ENCODE measurements around the gene MOV10.

The MOV10 gene

GRCh38 chr1:112708002-112708448, 33.6 kb downstream of the MOV10 start:
- no peak for DNase-seq (ENCODE audit: low read depth)
- TF ChIP-seq, protein P1, sequence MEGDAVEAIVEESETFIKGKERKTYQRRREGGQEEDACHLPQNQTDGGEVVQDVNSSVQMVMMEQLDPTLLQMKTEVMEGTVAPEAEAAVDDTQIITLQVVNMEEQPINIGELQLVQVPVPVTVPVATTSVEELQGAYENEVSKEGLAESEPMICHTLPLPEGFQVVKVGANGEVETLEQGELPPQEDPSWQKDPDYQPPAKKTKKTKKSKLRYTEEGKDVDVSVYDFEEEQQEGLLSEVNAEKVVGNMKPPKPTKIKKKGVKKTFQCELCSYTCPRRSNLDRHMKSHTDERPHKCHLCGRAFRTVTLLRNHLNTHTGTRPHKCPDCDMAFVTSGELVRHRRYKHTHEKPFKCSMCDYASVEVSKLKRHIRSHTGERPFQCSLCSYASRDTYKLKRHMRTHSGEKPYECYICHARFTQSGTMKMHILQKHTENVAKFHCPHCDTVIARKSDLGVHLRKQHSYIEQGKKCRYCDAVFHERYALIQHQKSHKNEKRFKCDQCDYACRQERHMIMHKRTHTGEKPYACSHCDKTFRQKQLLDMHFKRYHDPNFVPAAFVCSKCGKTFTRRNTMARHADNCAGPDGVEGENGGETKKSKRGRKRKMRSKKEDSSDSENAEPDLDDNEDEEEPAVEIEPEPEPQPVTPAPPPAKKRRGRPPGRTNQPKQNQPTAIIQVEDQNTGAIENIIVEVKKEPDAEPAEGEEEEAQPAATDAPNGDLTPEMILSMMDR (IDR thresholded peaks at IDR 0.05; ENCODE audit: insufficient read depth, low read depth, low read length, missing control alignments), result no peak
- peak overlapping the region; percentile 78 for H3K4me3 ChIP-seq (ENCODE audit: low read length)

DNA sequence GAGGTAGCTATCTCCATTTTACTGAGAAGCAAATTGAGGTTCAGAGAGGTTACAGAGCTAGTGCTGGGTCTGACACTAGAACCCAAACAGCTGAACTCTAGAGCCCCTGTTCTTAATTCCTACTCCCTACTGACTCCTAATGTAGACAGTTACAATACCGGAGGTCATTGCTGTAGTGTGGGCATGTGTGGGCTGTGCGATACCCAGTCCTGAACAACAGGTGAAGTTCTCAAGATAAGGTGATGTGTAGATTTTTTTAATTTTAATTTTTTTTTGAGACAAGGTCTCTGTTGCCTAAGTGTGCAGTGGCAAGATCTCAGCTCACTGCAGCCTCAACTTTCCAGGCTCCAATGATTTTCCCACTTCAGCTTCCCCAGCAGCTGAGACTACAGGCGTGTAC, 34.0 kb downstream of the MOV10 start:
- no peak for DNase-seq (ENCODE audit: low read depth)
- TF ChIP-seq, protein P1 (IDR thresholded peaks at IDR 0.05; ENCODE audit: insufficient read depth, low read depth, low read length, missing control alignments), result no peak
- H3K4me3 ChIP-seq (ENCODE audit: low read length), result no peak overlapping the region

GRCh38 chr1:112710159-112710558, 35.7 kb downstream of the MOV10 start:
- no peak for DNase-seq (ENCODE audit: low read depth)
- H3K4me3 ChIP-seq (ENCODE audit: low read length), result no peak overlapping the region
- TF ChIP-seq, protein P1 (IDR thresholded peaks at IDR 0.05; ENCODE audit: insufficient read depth, low read depth, low read length, missing control alignments), result no peak

- H3K4me3 ChIP-seq (ENCODE audit: low read length), result no peak overlapping the region
- TF ChIP-seq, protein P1 (IDR thresholded peaks at IDR 0.05; ENCODE audit: insufficient read depth, low read depth, low read length, missing control alignments), result no peak
- DNase-seq (ENCODE audit: low read depth), result no peak
These were observed 36.1 kb downstream of the MOV10 start for GRCh38 chr1:112710586-112710985.

DNA sequence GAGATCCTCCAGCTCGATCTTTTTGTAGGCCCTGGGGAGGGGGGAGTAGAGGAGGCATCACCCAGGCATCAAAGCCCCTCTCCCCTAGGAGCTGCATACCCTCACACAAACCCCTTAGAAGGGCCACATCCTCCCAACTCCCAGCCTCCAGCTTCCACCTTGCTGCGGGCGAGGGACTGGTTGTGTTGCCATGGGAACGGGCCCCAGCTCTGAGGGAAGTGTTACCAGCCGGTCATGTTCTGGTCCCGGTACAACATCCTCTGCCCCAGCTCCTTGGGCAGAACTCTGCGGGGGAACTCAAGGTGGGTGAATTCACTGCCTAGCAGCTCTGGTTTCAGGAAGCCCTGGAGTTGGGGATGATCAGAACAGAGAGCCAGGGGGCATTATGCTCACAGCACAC, 36.6 kb downstream of the MOV10 start:
- TF ChIP-seq, protein P1 (IDR thresholded peaks at IDR 0.05; ENCODE audit: insufficient read depth, low read depth, low read length, missing control alignments), result no peak
- DNase-seq (ENCODE audit: low read depth), result no peak
- H3K4me3 ChIP-seq (ENCODE audit: low read length), result no peak overlapping the region

DNA sequence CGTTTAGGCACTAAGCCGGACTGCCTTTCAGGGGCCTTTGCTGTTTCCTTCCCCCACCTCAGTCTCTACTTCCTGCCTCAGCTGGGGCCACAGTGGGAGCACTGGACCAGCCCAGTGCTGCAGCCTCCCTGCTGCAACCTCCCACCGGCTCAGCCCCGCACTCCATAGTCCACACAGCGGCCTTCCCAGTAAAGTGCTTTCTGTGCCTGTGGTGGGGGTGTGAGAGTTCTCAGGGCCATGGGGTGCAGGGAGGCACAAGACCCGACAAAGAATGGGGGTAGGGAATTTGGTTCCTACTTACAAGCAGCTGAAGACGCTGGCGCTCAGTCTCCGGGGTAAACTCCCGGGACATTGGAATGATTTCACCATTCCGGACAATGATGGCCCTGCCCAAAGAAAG, 37.2 kb downstream of the MOV10 start:
- H3K4me3 ChIP-seq (ENCODE audit: low read length), result no peak overlapping the region
- DNase-seq (ENCODE audit: low read depth), result no peak
- TF ChIP-seq, protein P1 (IDR thresholded peaks at IDR 0.05; ENCODE audit: insufficient read depth, low read depth, low read length, missing control alignments), result no peak

DNA sequence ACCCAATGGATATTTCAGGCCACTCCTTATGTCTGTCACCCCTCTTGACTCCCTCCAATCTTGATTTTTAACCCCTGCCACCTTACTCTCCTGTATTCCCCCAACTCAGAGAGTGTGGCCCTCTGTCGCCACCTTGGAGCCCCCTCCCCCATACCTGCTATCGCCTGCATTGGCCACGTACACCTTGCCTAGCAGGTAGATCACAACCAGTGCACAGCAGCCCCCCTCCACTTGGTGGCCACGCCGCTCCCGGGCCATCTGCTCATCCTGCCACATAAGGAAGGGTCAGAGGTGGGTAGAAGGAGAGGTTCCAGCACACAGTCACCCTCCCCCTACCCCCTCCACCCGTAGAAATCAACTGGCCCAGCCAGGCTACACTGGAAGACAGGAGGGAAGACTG, 37.7 kb downstream of the MOV10 start:
- TF ChIP-seq, protein P1 (IDR thresholded peaks at IDR 0.05; ENCODE audit: insufficient read depth, low read depth, low read length, missing control alignments), result no peak
- no peak overlapping the region for H3K4me3 ChIP-seq (ENCODE audit: low read length)
- DNase-seq (ENCODE audit: low read depth), result no peak

Measured in epithelial cell of esophagus (primary cell).